Activated CD4-positive, CD25-positive, alpha-beta regulatory T cell treated with anti-CD3 and anti-CD28 coated beads, Interleukin-2, amount 50 U/mL, for 16 hours (primary cell): ENCODE measurements around the gene TRMT10B.
"Not testable (repeated sequence)": the region's sequence is repeated elsewhere in the genome, so short reads cannot be mapped to it uniquely, and the experiment has no call there.

Experiments
- DNase-seq: peaks from one replicate; pipeline ENCODE4 v3.0.0-alpha.2; 2020; ENCODE audit warnings: low read depth, low spot score

Gene TRMT10B

GRCh38 chr9:37801287-37801850 is 47.8 kb downstream of the TRMT10B start:
- DNase-seq, result no peak

GRCh38 chr9:37801959-37802711 is 48.5 kb downstream of the TRMT10B start:
- no peak for DNase-seq

- DNase-seq, result no peak
Observed at GRCh38 chr9:37806271-37806670, 52.7 kb downstream of the TRMT10B start.

- not testable (repeated sequence) for DNase-seq
Observed at GRCh38 chr9:37809676-37810075, 56.1 kb downstream of the TRMT10B start.

GRCh38 chr9:37811906-37812476 is 58.4 kb downstream of the TRMT10B start:
- DNase-seq, result no peak

GRCh38 chr9:37812773-37813379 is 59.3 kb downstream of the TRMT10B start:
- no peak for DNase-seq

GRCh38 chr9:37818849-37819248 is 65.2 kb downstream of the TRMT10B start:
- no peak for DNase-seq

GRCh38 chr9:37820142-37820541 is 66.5 kb downstream of the TRMT10B start:
- DNase-seq, result no peak

GRCh38 chr9:37825174-37825573 is 71.6 kb downstream of the TRMT10B start:
- DNase-seq, result not testable (repeated sequence)

GRCh38 chr9:37827483-37828165 is 74.0 kb downstream of the TRMT10B start:
- no peak for DNase-seq
